ENCODE measurements around the gene CTNNBIP1. TPM values are rescaled to one million over a fixed set of nuclear protein-coding genes. Genes with fewer than 3 reads are reported as not detected.

CTNNBIP1 gene
- total RNA-seq, 1 experiment from 2014 or later, result 17.1 TPM

DNA sequence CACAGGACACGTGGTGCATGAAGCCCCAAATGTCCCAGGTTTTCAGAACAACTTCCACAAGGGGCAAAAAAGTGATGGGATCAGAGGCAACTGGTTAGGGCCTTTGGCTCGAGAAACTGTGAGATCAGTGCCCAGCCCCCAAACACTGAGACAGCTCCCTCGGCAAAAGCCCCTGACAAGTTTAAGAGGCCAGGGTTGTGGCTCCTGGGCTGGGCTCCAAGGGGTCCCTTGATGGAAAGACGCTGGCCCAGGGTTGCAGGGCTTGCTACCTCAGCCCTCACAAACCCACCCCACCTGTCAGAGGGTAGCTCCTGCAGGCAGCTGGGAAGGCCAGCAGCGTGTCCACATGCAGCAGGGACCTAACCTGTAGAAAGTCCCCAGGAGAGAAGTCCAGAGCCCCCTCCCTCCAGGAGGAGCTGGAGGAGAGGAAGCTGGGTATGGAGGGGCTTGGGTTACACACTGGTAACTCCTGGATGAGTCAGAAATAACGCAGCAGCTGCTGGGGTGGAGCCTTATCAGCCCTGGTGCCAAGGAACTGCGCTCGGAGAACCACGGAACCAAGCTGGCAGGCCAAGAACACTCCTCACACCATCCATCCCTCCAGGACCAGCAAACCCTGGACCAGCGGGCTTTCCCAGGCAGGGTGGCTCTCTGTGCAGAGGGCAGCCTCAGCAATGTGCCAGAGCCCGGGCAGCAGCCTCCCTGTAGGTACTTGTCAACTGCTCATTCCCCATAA is 37.5 kb downstream of the CTNNBIP1 start:
- Mint-ChIP-seq H3K27ac (ENCODE audit: unreplicated experiment) (no peak overlapping the region), H3K4me3 (ENCODE audit: unreplicated experiment) (no peak overlapping the region), H3K27me3 (ENCODE audit: insufficient read depth, unreplicated experiment) (no peaks in the 10 kb centered on the region), H3K9me3 (ENCODE audit: unreplicated experiment) (no peaks in the 10 kb centered on the region), H3K36me3 (ENCODE audit: insufficient read depth, unreplicated experiment) (no peaks in the 10 kb centered on the region), H3K4me1 (ENCODE audit: low read depth, unreplicated experiment) (no peaks in the 10 kb centered on the region)
- intact Hi-C loops (cut with micrococcal nuclease; ENCODE audit: unreplicated experiment), result no loop called here
- no peaks in the 10 kb centered on the region for H3K4me1 ChIP-seq
- ChIA-PET POLR2A (no interaction called here), CTCF (interaction anchor here (0.9 to 1.3 kb wide), 3 partner anchors 10 to 42 kb away, joined by 3 to 4 read pairs (median 4); no protein-coding TSS in a partner anchor)
- BruUV-seq (replicated peaks), result no TSS peak
- H3K9me3 ChIP-seq, result no peaks in the 10 kb centered on the region
- no peak for DNase-seq
- no peaks in the 10 kb centered on the region for H3K27me3 ChIP-seq (replicated peaks; ENCODE audit: control insufficient read depth, insufficient read depth, low read length)
- TF ChIP-seq, protein P1, sequence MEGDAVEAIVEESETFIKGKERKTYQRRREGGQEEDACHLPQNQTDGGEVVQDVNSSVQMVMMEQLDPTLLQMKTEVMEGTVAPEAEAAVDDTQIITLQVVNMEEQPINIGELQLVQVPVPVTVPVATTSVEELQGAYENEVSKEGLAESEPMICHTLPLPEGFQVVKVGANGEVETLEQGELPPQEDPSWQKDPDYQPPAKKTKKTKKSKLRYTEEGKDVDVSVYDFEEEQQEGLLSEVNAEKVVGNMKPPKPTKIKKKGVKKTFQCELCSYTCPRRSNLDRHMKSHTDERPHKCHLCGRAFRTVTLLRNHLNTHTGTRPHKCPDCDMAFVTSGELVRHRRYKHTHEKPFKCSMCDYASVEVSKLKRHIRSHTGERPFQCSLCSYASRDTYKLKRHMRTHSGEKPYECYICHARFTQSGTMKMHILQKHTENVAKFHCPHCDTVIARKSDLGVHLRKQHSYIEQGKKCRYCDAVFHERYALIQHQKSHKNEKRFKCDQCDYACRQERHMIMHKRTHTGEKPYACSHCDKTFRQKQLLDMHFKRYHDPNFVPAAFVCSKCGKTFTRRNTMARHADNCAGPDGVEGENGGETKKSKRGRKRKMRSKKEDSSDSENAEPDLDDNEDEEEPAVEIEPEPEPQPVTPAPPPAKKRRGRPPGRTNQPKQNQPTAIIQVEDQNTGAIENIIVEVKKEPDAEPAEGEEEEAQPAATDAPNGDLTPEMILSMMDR (IDR thresholded peaks at IDR 0.05; ENCODE audit: insufficient read depth in 1 of 2, low read depth in 1 of 2, low read length in 1 of 2, severe bottlenecking in 1 of 2, unreplicated experiment in 1 of 2), result no peak
- no peak overlapping the region for H3K4me3 ChIP-seq (ENCODE audit: low read depth, low read length)
- H3K36me3 ChIP-seq (ENCODE audit: control insufficient read depth, insufficient read depth, low read length), result no peaks in the 10 kb centered on the region

- Mint-ChIP-seq H3K4me3 (ENCODE audit: unreplicated experiment) (no peak overlapping the region), H3K27me3 (ENCODE audit: insufficient read depth, unreplicated experiment) (no peaks in the 10 kb centered on the region), H3K36me3 (ENCODE audit: insufficient read depth, unreplicated experiment) (no peaks in the 10 kb centered on the region), H3K27ac (ENCODE audit: unreplicated experiment) (no peak overlapping the region), H3K9me3 (ENCODE audit: unreplicated experiment) (no peaks in the 10 kb centered on the region), H3K4me1 (ENCODE audit: low read depth, unreplicated experiment) (no peaks in the 10 kb centered on the region)
- Histone ChIP-seq H3K27me3 (replicated peaks; ENCODE audit: control insufficient read depth, insufficient read depth, low read length) (no peaks in the 10 kb centered on the region), H3K4me3 (ENCODE audit: low read depth, low read length) (no peak overlapping the region), H3K36me3 (ENCODE audit: control insufficient read depth, insufficient read depth, low read length) (no peaks in the 10 kb centered on the region), H3K9me3 (no peaks in the 10 kb centered on the region), H3K4me1 (no peaks in the 10 kb centered on the region)
- POLR2A ChIA-PET, result no interaction called here
- BruUV-seq (replicated peaks), result no TSS peak
- CTCF ChIA-PET, result interaction anchor here (0.9 to 1.2 kb wide), 2 partner anchors 10 to 87 kb away, joined by 3 read pairs; no protein-coding TSS in a partner anchor
- TF ChIP-seq, protein P1 (IDR thresholded peaks at IDR 0.05; ENCODE audit: insufficient read depth in 1 of 2, low read depth in 1 of 2, low read length in 1 of 2, severe bottlenecking in 1 of 2, unreplicated experiment in 1 of 2), result no peak
- DNase-seq, result no peak
- intact Hi-C loops (cut with micrococcal nuclease; ENCODE audit: unreplicated experiment), result no loop called here
Observed at GRCh38 chr1:9871707-9872425, 38.2 kb downstream of the CTNNBIP1 start.

- Mint-ChIP-seq H3K27ac (ENCODE audit: unreplicated experiment) (no peak overlapping the region), H3K9me3 (ENCODE audit: unreplicated experiment) (no peaks in the 10 kb centered on the region), H3K4me1 (ENCODE audit: low read depth, unreplicated experiment) (no peaks in the 10 kb centered on the region), H3K4me3 (ENCODE audit: unreplicated experiment) (no peak overlapping the region), H3K36me3 (ENCODE audit: insufficient read depth, unreplicated experiment) (no peaks in the 10 kb centered on the region), H3K27me3 (ENCODE audit: insufficient read depth, unreplicated experiment) (no peaks in the 10 kb centered on the region)
- BruUV-seq (replicated peaks), result no TSS peak
- no peak overlapping the region for H3K4me3 ChIP-seq (ENCODE audit: low read depth, low read length)
- TF ChIP-seq, protein P1 (IDR thresholded peaks at IDR 0.05; ENCODE audit: insufficient read depth in 1 of 2, low read depth in 1 of 2, low read length in 1 of 2, severe bottlenecking in 1 of 2, unreplicated experiment in 1 of 2), result no peak
- intact Hi-C loops (cut with micrococcal nuclease; ENCODE audit: unreplicated experiment), result no loop called here
- H3K9me3 ChIP-seq, result no peaks in the 10 kb centered on the region
- no peak for DNase-seq
- ChIA-PET POLR2A (no interaction called here), CTCF (interaction anchor here (0.9 kb wide), 1 partner anchor 86 kb away, joined by 3 read pairs; no protein-coding TSS in a partner anchor)
- no peaks in the 10 kb centered on the region for H3K4me1 ChIP-seq
- H3K36me3 ChIP-seq (ENCODE audit: control insufficient read depth, insufficient read depth, low read length), result no peaks in the 10 kb centered on the region
- H3K27me3 ChIP-seq (replicated peaks; ENCODE audit: control insufficient read depth, insufficient read depth, low read length), result no peaks in the 10 kb centered on the region
Observed at GRCh38 chr1:9871021-9871420, 39.0 kb downstream of the CTNNBIP1 start.

Data from Caco-2 (cell line).